ENCODE results near the gene PACRG. TPM values are rescaled to one million over a fixed set of nuclear protein-coding genes. Genes with fewer than 3 reads are reported as not detected.

The PACRG gene
- total and polyA plus RNA-seq, 2 experiments from 2014 or later: not detected

DNA sequence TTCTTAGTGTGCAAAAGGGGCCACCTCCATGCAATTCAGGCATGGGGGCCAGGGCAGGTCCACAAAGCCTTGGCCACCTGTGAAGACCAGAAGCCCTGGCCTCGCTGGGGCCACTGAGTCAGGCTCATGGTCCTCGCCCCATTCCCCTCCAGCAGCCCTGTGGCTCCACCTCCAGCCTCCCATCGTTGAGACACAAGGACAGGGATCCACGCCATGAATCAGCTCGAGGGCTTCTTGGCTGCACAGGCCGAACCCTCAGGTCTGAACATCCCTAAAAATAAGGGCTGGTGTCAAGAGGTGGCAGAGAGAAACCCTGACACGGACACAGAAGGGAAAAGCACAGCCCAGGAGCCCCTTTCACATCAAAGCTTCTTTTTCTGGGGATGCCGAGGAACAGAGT, 618.2 kb downstream of the PACRG start:
- WGBS, 2 experiments (ENCODE audit: low coverage in 1 of 2, low lambda C conversion rate in 2 of 2, missing lambda C conversion rate in 2 of 2): 71 to 77% methylated on average over 8 of the region's 8 CpGs

DNA sequence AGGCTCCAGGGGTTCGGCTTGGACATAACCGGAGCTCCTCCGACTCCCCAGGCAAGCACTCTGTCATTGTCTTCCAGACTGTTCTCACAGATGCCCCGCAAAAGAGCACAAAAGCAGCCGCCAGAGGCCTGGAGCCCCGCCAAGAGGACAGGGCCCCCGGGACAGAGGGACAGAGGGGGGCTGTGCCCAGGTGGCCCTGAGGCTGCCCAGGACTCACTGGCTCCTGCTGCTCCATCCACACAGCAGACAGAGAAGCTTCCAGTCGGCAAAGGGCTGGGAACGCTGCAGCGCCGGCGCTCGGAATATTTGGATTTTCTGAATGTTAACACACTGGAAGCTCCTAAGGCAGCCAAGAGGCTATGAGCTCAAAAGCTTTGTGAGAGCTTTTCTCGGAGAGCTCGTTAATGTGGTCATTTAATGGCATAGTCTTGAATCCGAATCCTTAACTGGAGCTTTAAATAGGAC, 618.8 kb downstream of the PACRG start:
- Histone ChIP-seq H3K79me2 (ENCODE audit: insufficient read depth) (no peaks in the 10 kb centered on the region), H2AFZ (no peak overlapping the region), H3K9me2 (ENCODE audit: insufficient read depth) (no peaks in the 10 kb centered on the region), H3K4me3 (no peak overlapping the region), H3K27me3 (replicated peaks; ENCODE audit: insufficient read depth) (no peaks in the 10 kb centered on the region), H3K36me3 (ENCODE audit: low read depth) (no peaks in the 10 kb centered on the region), H3K9ac (no peak overlapping the region), H3F3A (ENCODE audit: insufficient read depth) (no peaks in the 10 kb centered on the region), H3K4me1 (ENCODE audit: insufficient read depth) (no peaks in the 10 kb centered on the region), H4K20me1 (ENCODE audit: insufficient read depth) (no peaks in the 10 kb centered on the region), H3K4me2 (ENCODE audit: unreplicated experiment) (no peak overlapping the region), H3K27ac (no peak overlapping the region), H3K9me3 (ENCODE audit: low read depth) (no peaks in the 10 kb centered on the region)
- DNase-seq: no peak
- no peak for TF ChIP-seq EZH2phosphoT487 (IDR thresholded peaks at IDR 0.05; ENCODE audit: insufficient read depth, low read depth)
- TF ChIP-seq EZH2 (IDR thresholded peaks at IDR 0.05; ENCODE audit: insufficient read depth, poor library complexity, severe bottlenecking): no peak
- in situ Hi-C loops (cut with MboI): no loop called here
- WGBS, 2 experiments (ENCODE audit: low coverage in 1 of 2, low lambda C conversion rate in 2 of 2, missing lambda C conversion rate in 2 of 2): 79 to 80% methylated on average over 16 of the region's 16 CpGs

More for the DNA sequence above, 618.2 kb downstream of the PACRG start:
- Histone ChIP-seq H3K9me3 (ENCODE audit: low read depth) (no peaks in the 10 kb centered on the region), H3F3A (ENCODE audit: insufficient read depth) (no peaks in the 10 kb centered on the region), H4K20me1 (ENCODE audit: insufficient read depth) (no peaks in the 10 kb centered on the region), H3K79me2 (ENCODE audit: insufficient read depth) (no peaks in the 10 kb centered on the region), H3K27ac (no peak overlapping the region), H3K9me2 (ENCODE audit: insufficient read depth) (no peaks in the 10 kb centered on the region), H3K27me3 (replicated peaks; ENCODE audit: insufficient read depth) (no peaks in the 10 kb centered on the region), H3K4me3 (no peak overlapping the region), H3K36me3 (ENCODE audit: low read depth) (no peaks in the 10 kb centered on the region), H3K9ac (no peak overlapping the region), H2AFZ (no peak overlapping the region), H3K4me1 (ENCODE audit: insufficient read depth) (no peaks in the 10 kb centered on the region), H3K4me2 (ENCODE audit: unreplicated experiment) (no peak overlapping the region)
- in situ Hi-C loops (cut with MboI): no loop called here
- DNase-seq: no peak
- TF ChIP-seq EZH2phosphoT487 (IDR thresholded peaks at IDR 0.05; ENCODE audit: insufficient read depth, low read depth) (no peak), EZH2 (IDR thresholded peaks at IDR 0.05; ENCODE audit: insufficient read depth, poor library complexity, severe bottlenecking) (no peak)

DNA sequence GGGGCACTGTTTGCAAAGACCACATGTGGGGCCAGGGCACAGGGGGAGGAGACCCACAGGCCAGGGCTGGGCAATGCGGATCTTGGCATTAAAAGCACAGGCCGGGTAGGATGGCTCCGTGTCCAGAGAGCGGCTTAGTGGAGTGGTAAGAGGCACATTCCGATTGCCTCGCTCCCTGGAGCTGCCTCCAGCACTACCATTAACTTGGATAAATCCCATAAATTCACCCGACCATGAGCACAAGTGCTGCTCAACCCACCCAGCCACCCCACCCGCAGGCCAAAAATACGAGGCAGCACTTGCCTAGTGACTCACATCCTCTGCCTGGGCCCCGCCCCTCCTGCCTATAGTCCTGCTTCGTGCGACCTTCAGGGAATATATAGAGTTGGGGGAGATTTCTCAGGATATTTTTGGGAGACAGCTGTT, 619.3 kb downstream of the PACRG start:
- no peak overlapping the region for H2AFZ ChIP-seq
- no peak overlapping the region for H3K4me3 ChIP-seq
- no peaks in the 10 kb centered on the region for H3K27me3 ChIP-seq (replicated peaks; ENCODE audit: insufficient read depth)
- no peak for TF ChIP-seq EZH2 (IDR thresholded peaks at IDR 0.05; ENCODE audit: insufficient read depth, poor library complexity, severe bottlenecking)
- no peak for TF ChIP-seq EZH2phosphoT487 (IDR thresholded peaks at IDR 0.05; ENCODE audit: insufficient read depth, low read depth)
- no peaks in the 10 kb centered on the region for H4K20me1 ChIP-seq (ENCODE audit: insufficient read depth)
- no peak overlapping the region for H3K4me2 ChIP-seq (ENCODE audit: unreplicated experiment)
- no peaks in the 10 kb centered on the region for H3K79me2 ChIP-seq (ENCODE audit: insufficient read depth)
- H3K9me3 ChIP-seq (ENCODE audit: low read depth): no peaks in the 10 kb centered on the region
- H3K36me3 ChIP-seq (ENCODE audit: low read depth): no peaks in the 10 kb centered on the region
- H3K4me1 ChIP-seq (ENCODE audit: insufficient read depth): no peaks in the 10 kb centered on the region
- no peaks in the 10 kb centered on the region for H3F3A ChIP-seq (ENCODE audit: insufficient read depth)
- 78 to 79% methylated on average over 12 of the region's 12 CpGs for WGBS, 2 experiments (ENCODE audit: low coverage in 1 of 2, low lambda C conversion rate in 2 of 2, missing lambda C conversion rate in 2 of 2)
- DNase-seq: peak; percentile 11
- in situ Hi-C loops (cut with MboI): no loop called here
- H3K9ac ChIP-seq: no peak overlapping the region
- no peak overlapping the region for H3K27ac ChIP-seq
- no peaks in the 10 kb centered on the region for H3K9me2 ChIP-seq (ENCODE audit: insufficient read depth)

DNA sequence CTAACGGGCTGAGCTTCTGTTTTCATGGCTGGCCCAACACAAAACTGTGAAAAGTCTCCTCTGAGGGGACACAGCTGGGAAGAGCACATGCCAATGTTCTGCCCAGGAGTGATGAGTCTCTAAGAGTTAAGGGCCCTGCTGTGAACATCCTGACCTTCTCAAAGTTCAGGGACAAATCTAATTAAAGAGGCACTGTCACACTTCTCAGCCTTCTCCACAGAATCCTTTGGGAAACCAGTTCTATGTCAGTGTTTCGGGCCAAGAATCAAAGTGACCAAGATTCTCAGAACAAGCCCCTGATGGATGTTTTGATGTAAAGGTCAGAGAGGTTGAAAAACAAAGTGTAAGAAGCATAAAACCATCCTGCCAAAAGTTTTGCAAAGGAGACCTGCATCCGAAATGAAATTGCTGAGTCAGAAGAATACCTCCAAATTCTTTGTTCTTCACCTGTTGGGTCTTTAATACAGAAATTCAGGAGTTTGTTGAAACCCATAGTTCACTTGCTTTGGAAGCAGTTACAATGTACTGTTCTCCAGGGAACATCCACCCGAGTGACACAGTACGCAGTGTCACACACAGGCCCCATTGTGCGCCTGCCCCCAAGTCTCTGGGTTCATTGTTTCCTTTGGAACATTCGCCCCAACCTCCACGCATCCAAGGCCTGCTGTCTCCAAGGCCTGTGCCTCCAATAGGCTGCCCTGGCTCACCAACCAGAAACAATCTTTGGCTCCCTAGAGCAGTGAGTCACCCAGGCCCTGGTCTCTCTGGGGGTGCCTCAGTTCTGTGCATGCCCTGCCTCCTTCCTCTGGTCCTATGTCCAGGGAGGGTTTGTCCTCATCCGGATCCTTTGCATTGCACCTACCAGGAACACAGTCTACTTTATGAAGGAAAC, 621.3 kb downstream of the PACRG start:
- H3K36me3 ChIP-seq (ENCODE audit: low read depth): no peaks in the 10 kb centered on the region
- H2AFZ ChIP-seq: no peak overlapping the region
- H3K27me3 ChIP-seq (replicated peaks; ENCODE audit: insufficient read depth): no peaks in the 10 kb centered on the region
- WGBS, 2 experiments (ENCODE audit: low coverage in 1 of 2, low lambda C conversion rate in 2 of 2, missing lambda C conversion rate in 2 of 2): 88 to 91% methylated on average over 9 of the region's 9 CpGs
- H3K79me2 ChIP-seq (ENCODE audit: insufficient read depth): no peaks in the 10 kb centered on the region
- DNase-seq: peak; percentile 10
- peaks cover 4% of the 10 kb centered on the region; the same call in 1 of the 2 replicates for H3F3A ChIP-seq (ENCODE audit: insufficient read depth)
- no peaks in the 10 kb centered on the region for H3K9me3 ChIP-seq (ENCODE audit: low read depth)
- no peak overlapping the region for H3K4me2 ChIP-seq (ENCODE audit: unreplicated experiment)
- no peaks in the 10 kb centered on the region for H3K9me2 ChIP-seq (ENCODE audit: insufficient read depth)
- in situ Hi-C loops (cut with MboI): no loop called here
- H3K9ac ChIP-seq: no peak overlapping the region
- TF ChIP-seq EZH2 (IDR thresholded peaks at IDR 0.05; ENCODE audit: insufficient read depth, poor library complexity, severe bottlenecking) (no peak), EZH2phosphoT487 (IDR thresholded peaks at IDR 0.05; ENCODE audit: insufficient read depth, low read depth) (no peak)
- H4K20me1 ChIP-seq (ENCODE audit: insufficient read depth): no peaks in the 10 kb centered on the region
- H3K4me3 ChIP-seq: no peak overlapping the region
- H3K4me1 ChIP-seq (ENCODE audit: insufficient read depth): peaks cover 4% of the 10 kb centered on the region; the same call in 1 of the 2 replicates
- H3K27ac ChIP-seq: no peak overlapping the region
